H1 (cell line): ENCODE results near the gene MKX. TPM values are rescaled to one million over a fixed set of nuclear protein-coding genes. Genes with fewer than 3 reads are reported as not detected.

Source experiments
- BCL11A ChIP-seq, 2 experiments: IDR thresholded peaks; one replicate each; pipeline ENCODE4 v1.6.1; 2011; ENCODE audit warnings: low read depth in 2 of 2, low read length in 2 of 2, mild to moderate bottlenecking in 2 of 2
- CHD1 ChIP-seq: IDR thresholded peaks from 2 replicates; pipeline ENCODE4 v1.6.1; 2012; ENCODE audit warnings: low read depth, low read length, improper control_type of control experiment
- CHD2 ChIP-seq: IDR thresholded peaks from 2 replicates; pipeline ENCODE4 v1.6.1; 2012; ENCODE audit warnings: low read length, improper control_type of control experiment
- CREB1 ChIP-seq: IDR thresholded peaks from 2 replicates; pipeline ENCODE4 v1.6.1; 2012; ENCODE audit warnings: inconsistent platforms
- CTBP2 ChIP-seq: IDR thresholded peaks from 2 replicates; pipeline ENCODE4 v1.7.0; 2011; ENCODE audit warnings: borderline replicate concordance, mild to moderate bottlenecking, moderate library complexity, mixed read lengths, low read length; ENCODE audit not compliant: insufficient read depth, insufficient read length
- EZH2 ChIP-seq: fragments of 200-600 bp; sonication (generic); IDR thresholded peaks from 2 replicates; pipeline ENCODE4 v1.7.1; 2012; ENCODE audit warnings: low read depth, mild to moderate bottlenecking, moderate library complexity, low read length, inconsistent platforms; ENCODE audit not compliant: severe bottlenecking
- JUND ChIP-seq: IDR thresholded peaks from 2 replicates; pipeline ENCODE4 v1.6.1; 2011; ENCODE audit warnings: mild to moderate bottlenecking, improper control_type of control experiment, low read length
- POLR2A ChIP-seq, 2 experiments: IDR thresholded peaks; 1 replicate in 1 of 2; 2 replicates in 1 of 2; pipeline ENCODE4 v1.6.1; 2011; ENCODE audit warnings: low read depth in 2 of 2, low read length in 2 of 2, mild to moderate bottlenecking in 2 of 2; ENCODE audit errors: control extremely low read depth in 1 of 2
- POU5F1 ChIP-seq: IDR thresholded peaks from 2 replicates; pipeline ENCODE4 v1.6.1; 2011; ENCODE audit warnings: low read depth, mild to moderate bottlenecking, low read length, moderate library complexity
- RNF2 ChIP-seq: fragments of 200-900, 300-1000 bp; sonication (generic); IDR thresholded peaks from 2 replicates; pipeline ENCODE4 v1.7.1; 2016; ENCODE audit warnings: borderline replicate concordance, low read depth, mild to moderate bottlenecking, antibody characterized with exemption, low read length; ENCODE audit not compliant: poor library complexity, severe bottlenecking; ENCODE audit errors: missing control alignments
- RXRA ChIP-seq: IDR thresholded peaks from 2 replicates; pipeline ENCODE4 v1.6.1; 2011; ENCODE audit warnings: low read depth, mild to moderate bottlenecking, low read length, moderate library complexity; ENCODE audit not compliant: insufficient read depth
- SP1 ChIP-seq: IDR thresholded peaks from 2 replicates; pipeline ENCODE4 v1.6.1; 2011; ENCODE audit warnings: low read depth, low read length
- SUZ12 ChIP-seq: fragments of 200-600 bp; sonication (generic); IDR thresholded peaks from 2 replicates; pipeline ENCODE4 v1.6.1; 2012; ENCODE audit warnings: mild to moderate bottlenecking, inconsistent platforms, low read length, moderate library complexity, mixed read lengths
- TBP ChIP-seq: IDR thresholded peaks from 2 replicates; pipeline ENCODE4 v1.6.1; 2011; ENCODE audit warnings: low read depth, low read length, improper control_type of control experiment
- polyA plus RNA-seq, 7 experiments: library from polyadenylated mRNA; depleted of rRNA in 3 of 7; stranded (reverse) in 5 of 7; unstranded in 2 of 7; fragments of >200 nt in 5 of 7; fragments of 200-250 nt in 2 of 7; gene quantifications; 1 replicate in 5 of 7; 2 replicates in 1 of 7; 4 replicates in 1 of 7; pipeline versions ENCODE4 v1.2.1 to v1.2.3, GENCODE V29; 2011 to 2013; ENCODE audit warnings: missing spikeins in 2 of 7, mixed read lengths in 2 of 7
- total RNA-seq: library from RNA; stranded (reverse); fragmentation: NEBNext Ultra II Directional; extraction: Animal tissue kit (Norgen Biotek cat#: 25700); gene quantifications from 2 replicates; pipeline ENCODE4 v1.2.1, GENCODE V29; 2021

Gene MKX
- total and polyA plus RNA-seq, 2 of the 8 experiments (the other 6 are each of a cell fraction or from before 2014, with no cell fraction given): 0.21 to 1.3 TPM

- no peak for TF ChIP-seq SP1
- peak; percentile 63 for TF ChIP-seq CTBP2
- TF ChIP-seq JUND: no peak
- no peak for TF ChIP-seq CHD2
- TF ChIP-seq RNF2: peak; percentile 78
- peak; percentile 85 for TF ChIP-seq EZH2
- no peak for TF ChIP-seq BCL11A (IDR thresholded peaks at IDR 0.05; ENCODE audit: low read depth in 2 of 2, low read length in 2 of 2)
- no peak for TF ChIP-seq RXRA
- TF ChIP-seq SUZ12: peak; percentile 83
- TF ChIP-seq CREB1: no peak
- no peak for TF ChIP-seq CHD1
- TF ChIP-seq TBP: no peak
- TF ChIP-seq POU5F1: no peak
- TF ChIP-seq POLR2A (IDR thresholded peaks at IDR 0.05; ENCODE audit: control extremely low read depth in 1 of 2, low read depth in 2 of 2, low read length in 2 of 2): no peak
Observed at GRCh38 chr10:27743877-27744801, 1.5 kb downstream of the MKX start (continued).
